ENCODE measurements around the gene MED22.

- no peak for TF ChIP-seq CTCF (IDR thresholded peaks at IDR 0.05; ENCODE audit: low read depth, low read length, poor library complexity, severe bottlenecking)
- TF ChIP-seq EZH2phosphoT487 (IDR thresholded peaks at IDR 0.05; ENCODE audit: borderline replicate concordance, low read length) = no peak
Measured at GRCh38 chr9:133355881-133356357, 8.0 kb upstream of the MED22 start.

Data from DOHH2 (cell line).